H1 (cell line): ENCODE results near the gene PLCL1. TPM values are rescaled to one million over a fixed set of nuclear protein-coding genes. Genes with fewer than 3 reads are reported as not detected.

Experiments
- CTCF ChIA-PET: fragments of 300-600 bp; sonication (Branson Sonifier 250); formaldehyde crosslinking; loops from one replicate; lab custom pipeline; 2021; ENCODE audit not compliant: partially characterized antibody; lab: Charles Lee
- POLR2A ChIA-PET: fragments of 300-600 bp; sonication (Branson Sonifier 250); formaldehyde crosslinking; loops from one replicate; lab custom pipeline; 2021; ENCODE audit warnings: inconsistent platforms; ENCODE audit not compliant: partially characterized antibody; lab: Charles Lee
- DNase-seq, 2 experiments: peaks; one replicate each; pipeline versions ENCODE4 v3.0.0 to v3.0.0-alpha.2; 2010 to 2022; ENCODE audit warnings: low spot score in 2 of 2, low read depth in 1 of 2, mixed read lengths in 1 of 2
- FAIRE-seq: peaks from 2 replicates; lab custom pipeline; 2011; peaks lifted over from hg19 to GRCh38; lab: Jason Lieb, UNC
- H2AFZ ChIP-seq: 2 replicates; pipeline ENCODE4 v1.8.1; 2012; ENCODE audit warnings: low read length, inconsistent platforms
- H2AK5ac ChIP-seq: 2 replicates; pipeline ENCODE4 v1.6.1; 2013; ENCODE audit warnings: low read depth, low read length
- H2BK120ac ChIP-seq: replicated peaks from 2 replicates; pipeline ENCODE3; 2013; ENCODE audit warnings: low read depth, low read length, inconsistent platforms
- H2BK12ac ChIP-seq: 2 replicates; pipeline ENCODE4 v1.6.1; 2013; ENCODE audit warnings: low read depth, low read length
- H2BK15ac ChIP-seq: 2 replicates; pipeline ENCODE4 v1.6.1; 2013; ENCODE audit warnings: low read length
- H2BK20ac ChIP-seq: 2 replicates; pipeline ENCODE4 v1.6.1; 2013; ENCODE audit warnings: low read length
- H2BK5ac ChIP-seq: 2 replicates; pipeline ENCODE4 v1.6.1; 2013; ENCODE audit warnings: low read depth, low read length
- H3K14ac ChIP-seq: 2 replicates; pipeline ENCODE4 v1.6.1; 2013; ENCODE audit warnings: inconsistent platforms; ENCODE audit not compliant: insufficient read length
- H3K18ac ChIP-seq: 2 replicates; pipeline ENCODE4 v1.6.1; 2013; ENCODE audit warnings: low read length; ENCODE audit errors: extremely low read depth
- H3K23ac ChIP-seq: 2 replicates; pipeline ENCODE4 v1.6.1; 2013; ENCODE audit warnings: inconsistent platforms; ENCODE audit not compliant: insufficient read length
- H3K23me2 ChIP-seq: 2 replicates; pipeline ENCODE4 v1.6.1; 2013; ENCODE audit warnings: low read depth, low read length
- H3K27ac ChIP-seq: 2 replicates; pipeline ENCODE4 v1.6.1; 2011; ENCODE audit warnings: low read depth, low read length, inconsistent platforms
- H3K27me3 ChIP-seq, 4 experiments: replicated peaks in 1 of 4; 1 replicate in 1 of 4; 2 replicates in 3 of 4; pipeline versions ENCODE4 v1.6.1 to v1.8.1; 2011 to 2013; ENCODE audit warnings: low read length in 3 of 4, mild to moderate bottlenecking in 3 of 4, inconsistent platforms in 2 of 4, mixed read lengths in 2 of 4, moderate library complexity in 1 of 4; ENCODE audit not compliant: control insufficient read depth in 3 of 4, insufficient read depth in 3 of 4; ENCODE audit errors: extremely low read depth in 1 of 4
- H3K36me3 ChIP-seq, 4 experiments: 2 replicates each; pipeline versions ENCODE4 v1.6.1 to v1.8.1; 2011 to 2013; ENCODE audit warnings: mild to moderate bottlenecking in 4 of 4, low read length in 3 of 4, moderate library complexity in 2 of 4, control low read depth in 1 of 4, inconsistent platforms in 1 of 4; ENCODE audit not compliant: insufficient read depth in 4 of 4, control insufficient read depth in 2 of 4
- H3K4ac ChIP-seq: replicated peaks from 2 replicates; pipeline ENCODE3; 2013; ENCODE audit warnings: low read length, low read depth, mixed read lengths, inconsistent platforms; ENCODE audit not compliant: insufficient read length
- H3K4me1 ChIP-seq, 4 experiments: replicated peaks in 1 of 4; 1 replicate in 1 of 4; 2 replicates in 3 of 4; pipeline versions ENCODE4 v1.6.1 to v1.8.1; 2011 to 2013; ENCODE audit warnings: low read length in 3 of 4, inconsistent platforms in 2 of 4, mixed read lengths in 1 of 4; ENCODE audit not compliant: insufficient read depth in 4 of 4, control insufficient read depth in 3 of 4
- H3K4me2 ChIP-seq, 2 experiments: 2 replicates each; pipeline versions ENCODE4 v1.6.1 to v1.8.1; 2011 to 2013; ENCODE audit warnings: low read depth in 2 of 2, low read length in 2 of 2, control low read depth in 1 of 2, inconsistent platforms in 1 of 2, mild to moderate bottlenecking in 1 of 2; ENCODE audit not compliant: insufficient read depth in 1 of 2
- H3K4me3 ChIP-seq, 4 experiments: fragments of 200-600, 300-600 bp in 1 of 4; sonication (generic), shearing (Covaris generic), sonication (Bioruptor Twin) in 1 of 4; 2 replicates each; pipeline versions ENCODE4 v1.5.1 to v1.8.1; 2011 to 2016; ENCODE audit warnings: low read length in 4 of 4, low read depth in 3 of 4, control low read depth in 2 of 4, inconsistent platforms in 2 of 4, mild to moderate bottlenecking in 2 of 4, mixed read lengths in 1 of 4, moderate library complexity in 1 of 4; ENCODE audit not compliant: insufficient read depth in 2 of 4; ENCODE audit errors: extremely low read depth in 1 of 4
- H3K56ac ChIP-seq: replicated peaks from 2 replicates; pipeline ENCODE3; 2013; ENCODE audit warnings: low read depth, mild to moderate bottlenecking, mixed read lengths, low read length, inconsistent platforms; ENCODE audit not compliant: insufficient read length
- H3K79me1 ChIP-seq: 2 replicates; pipeline ENCODE4 v1.6.1; 2013; ENCODE audit warnings: low read depth, low read length, control low read depth
- H3K79me2 ChIP-seq, 2 experiments: 2 replicates each; pipeline versions ENCODE4 v1.6.1 to v1.8.1; 2012 to 2013; ENCODE audit warnings: low read length in 2 of 2, mild to moderate bottlenecking in 2 of 2, inconsistent platforms in 1 of 2; ENCODE audit not compliant: insufficient read depth in 2 of 2, control insufficient read depth in 1 of 2
- H3K9ac ChIP-seq, 4 experiments: replicated peaks in 1 of 4; 1 replicate in 1 of 4; 2 replicates in 3 of 4; pipeline versions ENCODE4 v1.6.1 to v1.8.1; 2011 to 2013; ENCODE audit warnings: low read depth in 3 of 4, low read length in 3 of 4, control low read depth in 2 of 4, mild to moderate bottlenecking in 2 of 4, moderate library complexity in 2 of 4, inconsistent platforms in 1 of 4; ENCODE audit errors: extremely low read depth in 1 of 4
- H3K9me3 ChIP-seq, 2 experiments: 2 replicates each; pipeline versions ENCODE4 v1.6.1 to v1.8.1; 2012 to 2013; ENCODE audit warnings: mild to moderate bottlenecking in 2 of 2, moderate library complexity in 2 of 2, control low read depth in 1 of 2, inconsistent platforms in 1 of 2, low read depth in 1 of 2, low read length in 1 of 2, mixed read lengths in 1 of 2; ENCODE audit not compliant: insufficient read depth in 2 of 2
- H4K20me1 ChIP-seq, 2 experiments: replicated peaks in 1 of 2; 2 replicates each; pipeline versions ENCODE3 to v1.8.1; 2011 to 2013; ENCODE audit warnings: inconsistent platforms in 2 of 2, low read length in 2 of 2, mild to moderate bottlenecking in 1 of 2; ENCODE audit not compliant: insufficient read depth in 2 of 2, control insufficient read depth in 1 of 2
- H4K5ac ChIP-seq: 2 replicates; pipeline ENCODE4 v1.6.1; 2013; ENCODE audit warnings: low read length, low read depth, mixed read lengths, inconsistent platforms; ENCODE audit not compliant: insufficient read length
- H4K8ac ChIP-seq: 2 replicates; pipeline ENCODE4 v1.8.0; 2013; ENCODE audit warnings: mild to moderate bottlenecking, moderate library complexity, low read length, inconsistent platforms; ENCODE audit not compliant: insufficient read depth; ENCODE audit errors: extremely low read depth
- H4K91ac ChIP-seq: replicated peaks from 2 replicates; pipeline ENCODE3; 2013; ENCODE audit warnings: low read length, mixed read lengths, inconsistent platforms; ENCODE audit not compliant: insufficient read length
- BCL11A ChIP-seq, 2 experiments: IDR thresholded peaks; one replicate each; pipeline ENCODE4 v1.6.1; 2011; ENCODE audit warnings: low read depth in 2 of 2, low read length in 2 of 2, mild to moderate bottlenecking in 2 of 2
- CHD2 ChIP-seq: IDR thresholded peaks from 2 replicates; pipeline ENCODE4 v1.6.1; 2012; ENCODE audit warnings: low read length, improper control_type of control experiment
- GTF2F1 ChIP-seq: IDR thresholded peaks from 2 replicates; pipeline ENCODE4 v1.6.1; 2012; ENCODE audit warnings: low read depth, low read length, improper control_type of control experiment, borderline replicate concordance
- NRF1 ChIP-seq: IDR thresholded peaks from 2 replicates; pipeline ENCODE4 v1.6.1; 2011; ENCODE audit warnings: mild to moderate bottlenecking, low read depth, low read length, improper control_type of control experiment
- TAF7 ChIP-seq: optimal IDR thresholded peaks from 2 replicates; pipeline ENCODE3; 2011; ENCODE audit warnings: low read depth, mild to moderate bottlenecking, inconsistent platforms, low read length, moderate library complexity, borderline replicate concordance
- WGBS, 2 experiments: shearing (Covaris generic) in 1 of 2; methylation state at CpG; one replicate each; pipeline versions ENCODE4 v1.1.6 to v1.1.7; 2013 to 2015; ENCODE audit warnings: low lambda C conversion rate in 2 of 2, mixed read lengths in 2 of 2, inconsistent platforms in 1 of 2, low coverage in 1 of 2, missing lambda C conversion rate in 1 of 2; ENCODE audit not compliant: insufficient replicate concordance in 2 of 2, insufficient coverage in 1 of 2, insufficient read length in 1 of 2; ENCODE audit errors: extremely low coverage in 1 of 2, missing lambda C conversion rate in 1 of 2; 5-methylcytosine and 5-hydroxymethylcytosine counted together
- polyA plus RNA-seq, 7 experiments: library from polyadenylated mRNA; depleted of rRNA in 3 of 7; stranded (reverse) in 5 of 7; unstranded in 2 of 7; fragments of >200 nt in 5 of 7; fragments of 200-250 nt in 2 of 7; gene quantifications; 1 replicate in 5 of 7; 2 replicates in 1 of 7; 4 replicates in 1 of 7; pipeline versions ENCODE4 v1.2.1 to v1.2.3, GENCODE V29; 2011 to 2013; ENCODE audit warnings: missing spikeins in 2 of 7, mixed read lengths in 2 of 7
- total RNA-seq: library from RNA; stranded (reverse); fragmentation: NEBNext Ultra II Directional; extraction: Animal tissue kit (Norgen Biotek cat#: 25700); gene quantifications from 2 replicates; pipeline ENCODE4 v1.2.1, GENCODE V29; 2021
- TF ChIP-seq, protein P1 (sequence below): IDR thresholded peaks from 2 replicates; pipeline ENCODE4 v1.6.1; 2011; ENCODE audit warnings: low read depth, mild to moderate bottlenecking, low read length; ENCODE audit not compliant: insufficient read depth

PLCL1 gene
- total and polyA plus RNA-seq, 2 of the 8 experiments (the other 6 are each of a cell fraction or from before 2014, with no cell fraction given), result not detected

DNA sequence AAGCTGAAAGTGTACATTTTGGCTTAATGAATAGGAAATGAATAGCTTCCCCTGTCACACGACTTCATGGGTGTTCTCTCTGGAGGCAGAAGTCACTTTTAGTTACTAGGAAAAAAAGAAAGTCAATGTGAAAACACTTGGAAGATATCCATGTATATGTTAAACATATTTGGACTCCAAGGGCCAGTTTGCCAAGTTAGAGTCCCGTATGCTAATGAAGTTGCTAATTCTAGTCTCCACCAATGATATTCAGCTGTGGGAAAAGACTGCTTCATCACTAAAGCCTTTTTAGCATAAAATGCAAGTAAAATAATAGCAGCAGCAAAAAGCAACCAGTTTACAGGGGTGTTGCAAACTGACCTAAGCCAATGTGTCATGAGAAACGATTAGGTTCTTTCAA lies 108.7 kb downstream of the PLCL1 start:
- Histone ChIP-seq H3K4me3 (no peak overlapping the region), H3K4me2 (no peak overlapping the region), H3K23me2 (no peaks in the 10 kb centered on the region), H3K79me1 (no peaks in the 10 kb centered on the region), H3K14ac (no peak overlapping the region), H3K9me3 (no peaks in the 10 kb centered on the region), H2BK5ac (no peak overlapping the region), H2AFZ (no peak overlapping the region), H4K91ac (no peak overlapping the region), H2BK120ac (no peak overlapping the region), H3K79me2 (no peaks in the 10 kb centered on the region), H3K18ac (no peak overlapping the region), H3K27ac (no peak overlapping the region), H4K20me1 (no peaks in the 10 kb centered on the region), H4K5ac (no peak overlapping the region), H2BK12ac (no peak overlapping the region), H3K4me1 (no peaks in the 10 kb centered on the region; a peak in 2 of 7 replicates), H3K56ac (no peak overlapping the region), H3K27me3 (no peaks in the 10 kb centered on the region)
- POLR2A ChIA-PET, result no interaction called here
- WGBS, 2 experiments, result 94% methylated on average over 3 of the region's 3 CpGs; no CpG with 5 or more reads in 1 of the 2 experiments
- FAIRE-seq, result no peak
- CTCF ChIA-PET, result interaction anchor here (0.7 kb wide), 1 partner anchor 13 kb away, joined by 3 read pairs; no protein-coding TSS in a partner anchor
- no peak for TF ChIP-seq CHD2
- no peak for TF ChIP-seq BCL11A (IDR thresholded peaks at IDR 0.05; ENCODE audit: low read depth in 2 of 2, low read length in 2 of 2)
- TF ChIP-seq NRF1, result no peak
- no peak for TF ChIP-seq GTF2F1
- TF ChIP-seq, protein P1, sequence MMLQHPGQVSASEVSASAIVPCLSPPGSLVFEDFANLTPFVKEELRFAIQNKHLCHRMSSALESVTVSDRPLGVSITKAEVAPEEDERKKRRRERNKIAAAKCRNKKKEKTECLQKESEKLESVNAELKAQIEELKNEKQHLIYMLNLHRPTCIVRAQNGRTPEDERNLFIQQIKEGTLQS, result no peak
- no peak for TF ChIP-seq TAF7
- TF ChIP-seq, all 59 proteins: peak for 0
- no peak overlapping the region for H4K8ac ChIP-seq
- H2BK15ac ChIP-seq, result no peak overlapping the region
- no peak for DNase-seq
- no peaks in the 10 kb centered on the region for H3K36me3 ChIP-seq
- H3K4ac ChIP-seq, result no peak overlapping the region
- H3K9ac ChIP-seq, result no peak overlapping the region
- no peak overlapping the region for H2AK5ac ChIP-seq
- H3K23ac ChIP-seq, result no peak overlapping the region
- no peak overlapping the region for H2BK20ac ChIP-seq
